Endodermal cell (in vitro differentiated cells): ENCODE data around the gene LUC7L. TPM values are rescaled to one million over a fixed set of nuclear protein-coding genes. Genes with fewer than 3 reads are reported as not detected.

ENCODE experiments used
- DNase-seq: peaks from one replicate; pipeline ENCODE4 v3.0.0-alpha.2; 2017
- H3K27ac ChIP-seq: 2 replicates; pipeline ENCODE4 v1.5.1; 2013; ENCODE audit warnings: mild to moderate bottlenecking, low read depth, low read length, moderate library complexity
- H3K27me3 ChIP-seq: 2 replicates; pipeline ENCODE4 v1.6.1; 2013; ENCODE audit warnings: mild to moderate bottlenecking, low read length, moderate library complexity; ENCODE audit not compliant: insufficient read depth, control insufficient read depth, poor library complexity, severe bottlenecking
- H3K36me3 ChIP-seq: 2 replicates; pipeline ENCODE4 v1.7.0; 2013; ENCODE audit warnings: mild to moderate bottlenecking, low read length, moderate library complexity; ENCODE audit not compliant: control insufficient read depth, insufficient read depth
- H3K4me1 ChIP-seq: one replicate; pipeline ENCODE4 v1.7.0; 2013; ENCODE audit warnings: low read length; ENCODE audit not compliant: control insufficient read depth, insufficient read depth
- H3K4me3 ChIP-seq: 2 replicates; pipeline ENCODE4 v1.5.1; 2013; ENCODE audit warnings: mild to moderate bottlenecking, low read length, moderate library complexity
- H3K9ac ChIP-seq: 2 replicates; pipeline ENCODE4 v1.6.1; 2013; ENCODE audit warnings: mild to moderate bottlenecking, low read length, moderate library complexity; ENCODE audit not compliant: poor library complexity, severe bottlenecking; ENCODE audit errors: extremely low read depth
- H3K9me3 ChIP-seq: 2 replicates; pipeline ENCODE4 v1.6.1; 2013; ENCODE audit warnings: mild to moderate bottlenecking, low read length, moderate library complexity; ENCODE audit not compliant: control insufficient read depth
- H3K27ac Mint-ChIP-seq: 2 replicates; pipeline ENCODE4 v1.8.0; 2020; ENCODE audit warnings: mixed read lengths
- H3K27me3 Mint-ChIP-seq: 2 replicates; pipeline ENCODE4 v1.8.0; 2021; ENCODE audit warnings: mild to moderate bottlenecking, mixed read lengths; ENCODE audit not compliant: insufficient read depth
- H3K36me3 Mint-ChIP-seq: 2 replicates; pipeline ENCODE4 v1.8.0; 2020; ENCODE audit warnings: low read depth, mixed read lengths
- H3K4me1 Mint-ChIP-seq: 2 replicates; pipeline ENCODE4 v1.8.0; 2020; ENCODE audit warnings: mixed read lengths
- H3K4me3 Mint-ChIP-seq: 2 replicates; pipeline ENCODE4 v1.8.0; 2020; ENCODE audit warnings: mild to moderate bottlenecking, moderate library complexity, mixed read lengths
- H3K9me3 Mint-ChIP-seq: 2 replicates; pipeline ENCODE4 v1.8.0; 2020; ENCODE audit warnings: mild to moderate bottlenecking, mixed read lengths
- CTCF ChIP-seq: fragments of 200-600 bp; sonication (generic); conservative IDR thresholded peaks from 2 replicates; pipeline ENCODE4 v1.5.0; 2021; ENCODE audit warnings: antibody characterized with exemption, mild to moderate bottlenecking
- WGBS, 2 experiments: methylation state at CpG; one replicate each; pipeline versions ENCODE4 v1.1.5 to v1.1.7; 2013; ENCODE audit warnings: missing lambda C conversion rate in 2 of 2, mixed read lengths in 1 of 2; ENCODE audit not compliant: insufficient coverage in 1 of 2, insufficient read length in 1 of 2; 5-methylcytosine and 5-hydroxymethylcytosine counted together
- total RNA-seq, 2 donors: library from RNA; stranded (reverse); fragmentation: NEBNext Ultra II Directional in 1 of 2; extraction: Animal tissue kit (Norgen Biotek cat#: 25700) in 1 of 2; gene quantifications; 2 replicates in 1 of 2; 3 replicates in 1 of 2; pipeline ENCODE4 v1.2.1, GENCODE V29; 2021

LUC7L gene
- total RNA-seq, 2 donors from 2014 or later, result 130 to 151 TPM

- no peaks in the 10 kb centered on the region for H3K36me3 Mint-ChIP-seq
- 88 to 92% methylated on average over 3 to 6 of the region's 6 CpGs for WGBS, 2 experiments
- H3K27me3 ChIP-seq, result no peaks in the 10 kb centered on the region
- H3K4me3 ChIP-seq, result no peak overlapping the region
- TF ChIP-seq CTCF, result no peak
- no peak for DNase-seq
- H3K27me3 Mint-ChIP-seq, result peaks cover 20% of the 10 kb centered on the region
- H3K4me1 Mint-ChIP-seq, result no peaks in the 10 kb centered on the region
- no peak overlapping the region for H3K27ac ChIP-seq
- no peak overlapping the region for H3K27ac Mint-ChIP-seq
- no peaks in the 10 kb centered on the region for H3K36me3 ChIP-seq
- no peaks in the 10 kb centered on the region for H3K4me1 ChIP-seq
- no peak overlapping the region for H3K4me3 Mint-ChIP-seq
- H3K9me3 Mint-ChIP-seq, result no peaks in the 10 kb centered on the region
- no peak overlapping the region for H3K9ac ChIP-seq
- no peaks in the 10 kb centered on the region for H3K9me3 ChIP-seq
Observed at GRCh38 chr16:143047-143446, 86.2 kb downstream of the LUC7L start.

GRCh38 chr16:142405-142967, 86.8 kb downstream of the LUC7L start:
- H3K27ac Mint-ChIP-seq, result no peak overlapping the region
- Histone ChIP-seq H3K27ac (no peak overlapping the region), H3K9me3 (no peaks in the 10 kb centered on the region), H3K27me3 (no peaks in the 10 kb centered on the region), H3K9ac (no peak overlapping the region), H3K36me3 (no peaks in the 10 kb centered on the region), H3K4me1 (no peaks in the 10 kb centered on the region), H3K4me3 (no peak overlapping the region)
- H3K9me3 Mint-ChIP-seq, result no peaks in the 10 kb centered on the region
- H3K4me3 Mint-ChIP-seq, result no peak overlapping the region
- no peak for TF ChIP-seq CTCF
- peaks cover 20% of the 10 kb centered on the region for H3K27me3 Mint-ChIP-seq
- WGBS, 2 experiments, result 86 to 93% methylated on average over 8 to 12 of the region's 12 CpGs
- H3K4me1 Mint-ChIP-seq, result no peaks in the 10 kb centered on the region
- no peak for DNase-seq
- no peaks in the 10 kb centered on the region for H3K36me3 Mint-ChIP-seq

GRCh38 chr16:140175-140857, 88.9 kb downstream of the LUC7L start:
- no peaks in the 10 kb centered on the region for H3K9me3 ChIP-seq
- H3K27me3 ChIP-seq, result no peaks in the 10 kb centered on the region
- H3K4me1 Mint-ChIP-seq, result no peaks in the 10 kb centered on the region
- no peak overlapping the region for H3K27ac Mint-ChIP-seq
- TF ChIP-seq CTCF, result peak; percentile 49
- H3K9ac ChIP-seq, result no peak overlapping the region
- H3K27me3 Mint-ChIP-seq, result peaks cover 17% of the 10 kb centered on the region
- DNase-seq, result peak; percentile 60
- 74 to 76% methylated on average over 8 to 9 of the region's 10 CpGs for WGBS, 2 experiments
- H3K4me3 Mint-ChIP-seq, result no peak overlapping the region
- H3K36me3 Mint-ChIP-seq, result no peaks in the 10 kb centered on the region
- H3K9me3 Mint-ChIP-seq, result no peaks in the 10 kb centered on the region
- no peaks in the 10 kb centered on the region for H3K36me3 ChIP-seq
- no peaks in the 10 kb centered on the region for H3K4me1 ChIP-seq
- H3K4me3 ChIP-seq, result no peak overlapping the region
- H3K27ac ChIP-seq, result no peak overlapping the region

Other genes with a start within 250 kb of the LUC7L start
- gene POLR3K, start 175.8 kb downstream of the LUC7L start, total RNA-seq, result 10 to 100 TPM; 31.1 to 35.8 TPM
- gene SNRNP25, start 175.6 kb downstream of the LUC7L start, total RNA-seq, result 10 to 100 TPM; 54.2 to 66.4 TPM
- gene RHBDF1, start 156.8 kb downstream of the LUC7L start, total RNA-seq, result 10 to 100 TPM; 70.7 to 76.4 TPM
- 10 to 100 TPM; 59.9 to 62.2 TPM for gene MPG, start 151.2 kb downstream of the LUC7L start, total RNA-seq
- 10 to 100 TPM; 34.8 to 37.0 TPM for gene NPRL3, start 90.8 kb downstream of the LUC7L start, total RNA-seq
- not detected for gene HBZ, start 76.8 kb downstream of the LUC7L start, total RNA-seq
- gene HBM, start 63.5 kb downstream of the LUC7L start, total RNA-seq, result not detected
- gene HBA2, start 56.6 kb downstream of the LUC7L start, total RNA-seq, result 1 to 10 TPM in 1 of 2 donors, not detected in 1; 1.2 TPM
- gene HBA1, start 52.8 kb downstream of the LUC7L start, total RNA-seq, result 1 to 10 TPM in 1 of 2 donors, not detected in 1; 1.1 TPM
- gene HBQ1, start 49.0 kb downstream of the LUC7L start, total RNA-seq, result 1 to 10 TPM; 1.2 to 1.3 TPM
- 100 to 1,000 TPM; 123 to 130 TPM for gene FAM234A, start 5.4 kb upstream of the LUC7L start, total RNA-seq
- 1 to 10 TPM; 2.0 to 7.8 TPM for gene RGS11, start 46.5 kb upstream of the LUC7L start, total RNA-seq
- 10 to 100 TPM in 1 of 2 donors, 1 to 10 TPM in 1; 6.8 to 19.2 TPM for gene ARHGDIG, start 51.1 kb upstream of the LUC7L start, total RNA-seq
- gene PDIA2, start 53.7 kb upstream of the LUC7L start, total RNA-seq, result 1 to 10 TPM; 2.9 to 9.9 TPM
- 10 to 100 TPM; 36.5 to 37.3 TPM for gene AXIN1, start 123.3 kb upstream of the LUC7L start, total RNA-seq
- 100 to 1,000 TPM; 137 to 138 TPM for gene MRPL28, start 141.1 kb upstream of the LUC7L start, total RNA-seq
- gene PGAP6, start 152.5 kb upstream of the LUC7L start, total RNA-seq, result 100 to 1,000 TPM; 104 to 115 TPM
- gene NME4, start 167.8 kb upstream of the LUC7L start, total RNA-seq, result 100 to 1,000 TPM; 274 to 350 TPM
- gene DECR2, start 172.4 kb upstream of the LUC7L start, total RNA-seq, result 10 to 100 TPM; 31.8 to 43.5 TPM
- gene RAB11FIP3, start 196.2 kb upstream of the LUC7L start, total RNA-seq, result 10 to 100 TPM; 62.7 to 68.9 TPM